Measurements from ENCODE around the gene NTM.

NTM gene

GRCh38 chr11:132139181-132139580, 768.8 kb downstream of the NTM start:
- no peaks in the 10 kb centered on the region for H3K79me1 ChIP-seq (ENCODE audit: low read depth, low read length)
- no peaks in the 10 kb centered on the region for H3K4me1 ChIP-seq (ENCODE audit: control insufficient read depth in 2 of 2, insufficient read depth in 1 of 2, low read depth in 1 of 2, low read length in 2 of 2)
- no peak overlapping the region for H3K4ac ChIP-seq (ENCODE audit: low read length)
- no peak overlapping the region for H3K9ac ChIP-seq (ENCODE audit: low read depth, low read length, poor library complexity)
- no peak overlapping the region for H4K8ac ChIP-seq (ENCODE audit: low read depth, low read length)
- no peak overlapping the region for H3K18ac ChIP-seq (ENCODE audit: low read length)
- no peak overlapping the region for H3K4me2 ChIP-seq (ENCODE audit: insufficient read depth, low read length, poor library complexity, severe bottlenecking)
- H2BK120ac ChIP-seq (ENCODE audit: low read depth, low read length) = no peak overlapping the region
- no peak overlapping the region for H2BK15ac ChIP-seq (ENCODE audit: low read length)
- H3K27me3 ChIP-seq (ENCODE audit: control insufficient read depth in 3 of 3, insufficient read depth in 3 of 3, low read depth in 1 of 3, low read length in 3 of 3) = no peaks in the 10 kb centered on the region
- no peak overlapping the region for H2BK5ac ChIP-seq (ENCODE audit: low read length)
- no peak overlapping the region for H3K23ac ChIP-seq (ENCODE audit: low read depth, low read length, poor library complexity)
- no peak for DNase-seq (ENCODE audit: low spot score)
- H3K36me3 ChIP-seq (replicated peaks in 1 of 2; ENCODE audit: control insufficient read depth in 2 of 2, insufficient read depth in 2 of 2, low read length in 2 of 2) = no peaks in the 10 kb centered on the region
- H3K27ac ChIP-seq (replicated peaks; ENCODE audit: low read length) = no peak overlapping the region
- H3K9me3 ChIP-seq (replicated peaks in 1 of 2; ENCODE audit: control insufficient read depth in 2 of 2, insufficient read depth in 1 of 2, low read depth in 1 of 2, low read length in 2 of 2) = no peaks in the 10 kb centered on the region
- H2AFZ ChIP-seq (ENCODE audit: low read length) = no peak overlapping the region
- no peak overlapping the region for H2BK12ac ChIP-seq (ENCODE audit: low read length)
- no peak overlapping the region for H3K14ac ChIP-seq (ENCODE audit: low read length)
- no CpG with 5 or more reads among the region's 2 CpGs for WGBS, 2 donors (ENCODE audit: extremely low coverage in 2 of 2, insufficient read length in 2 of 2, insufficient replicate concordance in 1 of 2)
- no peak overlapping the region for H2AK5ac ChIP-seq (ENCODE audit: low read depth, low read length)
- no peak overlapping the region for H3K4me3 ChIP-seq (ENCODE audit: low read length in 2 of 2)
- H4K91ac ChIP-seq (ENCODE audit: low read depth, low read length, poor library complexity) = no peak overlapping the region

DNA sequence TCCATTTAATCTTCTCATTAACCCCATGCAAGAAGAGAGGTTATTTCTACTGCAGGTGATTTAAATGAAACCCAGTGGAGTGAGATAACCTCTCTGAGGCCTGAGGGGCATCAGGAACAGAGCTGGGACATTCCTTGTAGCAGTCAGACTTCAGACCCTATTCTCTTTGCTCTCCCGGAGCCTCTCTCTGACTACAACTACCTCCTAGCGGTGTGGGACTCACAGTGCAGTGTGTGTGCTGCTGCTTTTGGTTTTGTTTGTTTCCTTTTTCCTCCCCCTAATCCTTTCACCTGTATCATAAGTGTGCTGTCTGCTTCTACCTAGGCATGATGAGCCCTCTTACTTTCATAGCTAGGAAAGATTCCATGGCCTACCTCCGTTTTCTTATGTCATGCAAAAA, 769.6 kb downstream of the NTM start:
- DNase-seq (ENCODE audit: low spot score) = no peak
- H2BK12ac ChIP-seq (ENCODE audit: low read length) = no peak overlapping the region
- H4K8ac ChIP-seq (ENCODE audit: low read depth, low read length) = no peak overlapping the region
- no peak overlapping the region for H2BK5ac ChIP-seq (ENCODE audit: low read length)
- no peak overlapping the region for H3K4ac ChIP-seq (ENCODE audit: low read length)
- no peaks in the 10 kb centered on the region for H3K4me1 ChIP-seq (ENCODE audit: control insufficient read depth in 2 of 2, insufficient read depth in 1 of 2, low read depth in 1 of 2, low read length in 2 of 2)
- no peak overlapping the region for H2BK15ac ChIP-seq (ENCODE audit: low read length)
- WGBS, 2 donors (ENCODE audit: extremely low coverage in 2 of 2, insufficient read length in 2 of 2, insufficient replicate concordance in 1 of 2) = no CpG with 5 or more reads among the region's 3 CpGs
- H2BK120ac ChIP-seq (ENCODE audit: low read depth, low read length) = no peak overlapping the region
- H3K9ac ChIP-seq (ENCODE audit: low read depth, low read length, poor library complexity) = no peak overlapping the region
- H3K36me3 ChIP-seq (replicated peaks in 1 of 2; ENCODE audit: control insufficient read depth in 2 of 2, insufficient read depth in 2 of 2, low read length in 2 of 2) = no peaks in the 10 kb centered on the region
- no peak overlapping the region for H3K18ac ChIP-seq (ENCODE audit: low read length)
- H3K4me2 ChIP-seq (ENCODE audit: insufficient read depth, low read length, poor library complexity, severe bottlenecking) = no peak overlapping the region
- H3K27me3 ChIP-seq (ENCODE audit: control insufficient read depth in 3 of 3, insufficient read depth in 3 of 3, low read depth in 1 of 3, low read length in 3 of 3) = no peaks in the 10 kb centered on the region
- H3K4me3 ChIP-seq (ENCODE audit: low read length in 2 of 2) = no peak overlapping the region
- no peak overlapping the region for H3K23ac ChIP-seq (ENCODE audit: low read depth, low read length, poor library complexity)
- H2AFZ ChIP-seq (ENCODE audit: low read length) = no peak overlapping the region
- no peaks in the 10 kb centered on the region for H3K9me3 ChIP-seq (replicated peaks in 1 of 2; ENCODE audit: control insufficient read depth in 2 of 2, insufficient read depth in 1 of 2, low read depth in 1 of 2, low read length in 2 of 2)
- H2AK5ac ChIP-seq (ENCODE audit: low read depth, low read length) = no peak overlapping the region
- H3K79me1 ChIP-seq (ENCODE audit: low read depth, low read length) = no peaks in the 10 kb centered on the region
- no peak overlapping the region for H4K91ac ChIP-seq (ENCODE audit: low read depth, low read length, poor library complexity)
- no peak overlapping the region for H3K14ac ChIP-seq (ENCODE audit: low read length)
- H3K27ac ChIP-seq (replicated peaks; ENCODE audit: low read length) = no peak overlapping the region

- Histone ChIP-seq H3K79me1 (ENCODE audit: low read depth, low read length) (no peaks in the 10 kb centered on the region), H3K4me1 (ENCODE audit: control insufficient read depth in 2 of 2, insufficient read depth in 1 of 2, low read depth in 1 of 2, low read length in 2 of 2) (no peaks in the 10 kb centered on the region)
These were observed 771.7 kb downstream of the NTM start for GRCh38 chr11:132142121-132142520.

GRCh38 chr11:132142554-132142953, 772.1 kb downstream of the NTM start:
- no peaks in the 10 kb centered on the region for H3K79me1 ChIP-seq (ENCODE audit: low read depth, low read length)
- H3K4ac ChIP-seq (ENCODE audit: low read length) = no peak overlapping the region
- H3K9ac ChIP-seq (ENCODE audit: low read depth, low read length, poor library complexity) = no peak overlapping the region
- H3K27ac ChIP-seq (replicated peaks; ENCODE audit: low read length) = no peak overlapping the region
- H3K27me3 ChIP-seq (ENCODE audit: control insufficient read depth in 3 of 3, insufficient read depth in 3 of 3, low read depth in 1 of 3, low read length in 3 of 3) = no peaks in the 10 kb centered on the region
- no peak overlapping the region for H2AFZ ChIP-seq (ENCODE audit: low read length)
- no peak overlapping the region for H3K4me2 ChIP-seq (ENCODE audit: insufficient read depth, low read length, poor library complexity, severe bottlenecking)
- H3K4me3 ChIP-seq (ENCODE audit: low read length in 2 of 2) = no peak overlapping the region
- no peak overlapping the region for H2BK120ac ChIP-seq (ENCODE audit: low read depth, low read length)
- no CpG with 5 or more reads among the region's 12 CpGs for WGBS, 2 donors (ENCODE audit: extremely low coverage in 2 of 2, insufficient read length in 2 of 2, insufficient replicate concordance in 1 of 2)
- H3K4me1 ChIP-seq (ENCODE audit: control insufficient read depth in 2 of 2, insufficient read depth in 1 of 2, low read depth in 1 of 2, low read length in 2 of 2) = no peaks in the 10 kb centered on the region
- no peak overlapping the region for H4K8ac ChIP-seq (ENCODE audit: low read depth, low read length)
- no peak overlapping the region for H3K18ac ChIP-seq (ENCODE audit: low read length)
- no peak overlapping the region for H2AK5ac ChIP-seq (ENCODE audit: low read depth, low read length)
- H3K23ac ChIP-seq (ENCODE audit: low read depth, low read length, poor library complexity) = no peak overlapping the region
- no peak overlapping the region for H2BK5ac ChIP-seq (ENCODE audit: low read length)
- no peak overlapping the region for H4K91ac ChIP-seq (ENCODE audit: low read depth, low read length, poor library complexity)
- no peak overlapping the region for H2BK15ac ChIP-seq (ENCODE audit: low read length)
- no peak overlapping the region for H3K14ac ChIP-seq (ENCODE audit: low read length)
- DNase-seq (ENCODE audit: low spot score) = no peak
- no peaks in the 10 kb centered on the region for H3K36me3 ChIP-seq (replicated peaks in 1 of 2; ENCODE audit: control insufficient read depth in 2 of 2, insufficient read depth in 2 of 2, low read length in 2 of 2)
- no peaks in the 10 kb centered on the region for H3K9me3 ChIP-seq (replicated peaks in 1 of 2; ENCODE audit: control insufficient read depth in 2 of 2, insufficient read depth in 1 of 2, low read depth in 1 of 2, low read length in 2 of 2)
- H2BK12ac ChIP-seq (ENCODE audit: low read length) = no peak overlapping the region

More at GRCh38 chr11:132142121-132142520, 771.7 kb downstream of the NTM start:
- Histone ChIP-seq H3K23ac (ENCODE audit: low read depth, low read length, poor library complexity) (no peak overlapping the region), H3K36me3 (replicated peaks in 1 of 2; ENCODE audit: control insufficient read depth in 2 of 2, insufficient read depth in 2 of 2, low read length in 2 of 2) (no peaks in the 10 kb centered on the region), H3K4ac (ENCODE audit: low read length) (no peak overlapping the region), H3K4me3 (ENCODE audit: low read length in 2 of 2) (no peak overlapping the region), H2AFZ (ENCODE audit: low read length) (no peak overlapping the region), H2AK5ac (ENCODE audit: low read depth, low read length) (no peak overlapping the region), H3K9me3 (replicated peaks in 1 of 2; ENCODE audit: control insufficient read depth in 2 of 2, insufficient read depth in 1 of 2, low read depth in 1 of 2, low read length in 2 of 2) (no peaks in the 10 kb centered on the region), H2BK120ac (ENCODE audit: low read depth, low read length) (no peak overlapping the region), H2BK5ac (ENCODE audit: low read length) (no peak overlapping the region), H4K8ac (ENCODE audit: low read depth, low read length) (no peak overlapping the region), H3K18ac (ENCODE audit: low read length) (no peak overlapping the region), H4K91ac (ENCODE audit: low read depth, low read length, poor library complexity) (no peak overlapping the region), H3K27me3 (ENCODE audit: control insufficient read depth in 3 of 3, insufficient read depth in 3 of 3, low read depth in 1 of 3, low read length in 3 of 3) (no peaks in the 10 kb centered on the region), H3K14ac (ENCODE audit: low read length) (no peak overlapping the region), H3K27ac (replicated peaks; ENCODE audit: low read length) (no peak overlapping the region), H2BK12ac (ENCODE audit: low read length) (no peak overlapping the region), H3K9ac (ENCODE audit: low read depth, low read length, poor library complexity) (no peak overlapping the region), H2BK15ac (ENCODE audit: low read length) (no peak overlapping the region), H3K4me2 (ENCODE audit: insufficient read depth, low read length, poor library complexity, severe bottlenecking) (no peak overlapping the region)
- DNase-seq (ENCODE audit: low spot score) = no peak
- WGBS, 2 donors (ENCODE audit: extremely low coverage in 2 of 2, insufficient read length in 2 of 2, insufficient replicate concordance in 1 of 2) = no CpG with 5 or more reads among the region's 9 CpGs

Measured in neuronal stem cell (in vitro differentiated cells).